IMR-90 (cell line): ENCODE measurements around the gene COL15A1. TPM values are rescaled to one million over a fixed set of nuclear protein-coding genes. Genes with fewer than 3 reads are reported as not detected.

ENCODE experiments used
- ATAC-seq: fragments of 200-7000 bp; cut with Tn5 transposase; 2 replicates; pipeline ENCODE4 v1.9.1; 2020; ENCODE audit warnings: low read depth, mild to moderate bottlenecking, moderate library complexity
- BruUV-seq: library from RNA; stranded (reverse); fragments of 400-500 nt; replicated peaks from 2 replicates; lab custom pipeline; 2021; lab: Mats Ljungman, UMichigan
- CTCF ChIA-PET: fragments of 300-600 bp; formaldehyde crosslinking; extraction: SDS; loops from one replicate; lab custom pipeline; 2021; ENCODE audit warnings: antibody characterized with exemption; lab: Yijun Ruan, JAX
- POLR2A ChIA-PET: fragments of 300-600 bp; sonication (Branson Sonifier 250); formaldehyde crosslinking; loops from one replicate; lab custom pipeline; 2022; ENCODE audit warnings: antibody characterized with exemption; ENCODE audit not compliant: unreplicated experiment; lab: Charles Lee
- DNase-seq: peaks from one replicate; pipeline ENCODE4 v3.0.0; 2013
- H2AFZ ChIP-seq: replicated peaks from 2 replicates; pipeline ENCODE3; 2013; ENCODE audit warnings: low read length, mild to moderate bottlenecking; ENCODE audit not compliant: poor library complexity
- H2AK5ac ChIP-seq: 2 replicates; pipeline ENCODE4 v1.6.1; 2013; ENCODE audit warnings: low read depth, low read length, inconsistent platforms
- H2AK9ac ChIP-seq: replicated peaks from 2 replicates; pipeline ENCODE3; 2013; ENCODE audit warnings: mild to moderate bottlenecking, low read depth, low read length, moderate library complexity; ENCODE audit not compliant: poor library complexity
- H2BK120ac ChIP-seq: 2 replicates; pipeline ENCODE4 v1.6.1; 2013; ENCODE audit warnings: low read depth, low read length, inconsistent platforms
- H2BK15ac ChIP-seq: 3 replicates; pipeline ENCODE4 v1.6.1; 2013; ENCODE audit warnings: low read depth, low read length, inconsistent platforms
- H2BK20ac ChIP-seq: 2 replicates; pipeline ENCODE4 v1.6.1; 2013; ENCODE audit warnings: low read depth, mild to moderate bottlenecking, inconsistent platforms, low read length, moderate library complexity
- H2BK5ac ChIP-seq: 2 replicates; pipeline ENCODE4 v1.6.1; 2013; ENCODE audit warnings: mild to moderate bottlenecking, low read depth, low read length, inconsistent platforms; ENCODE audit not compliant: poor library complexity, severe bottlenecking
- H3K14ac ChIP-seq: replicated peaks from 2 replicates; pipeline ENCODE4 v1.6.1; 2013; ENCODE audit warnings: low read depth, low read length, inconsistent platforms
- H3K18ac ChIP-seq: 2 replicates; pipeline ENCODE4 v1.6.1; 2013; ENCODE audit warnings: low read depth, low read length, control low read depth
- H3K23ac ChIP-seq: 2 replicates; pipeline ENCODE4 v1.6.1; 2013; ENCODE audit warnings: low read depth, low read length, inconsistent platforms
- H3K27ac ChIP-seq: 2 replicates; pipeline ENCODE4 v1.5.1; 2013; ENCODE audit warnings: mild to moderate bottlenecking, control low read depth, low read length; ENCODE audit not compliant: insufficient read depth
- H3K27me3 ChIP-seq: 2 replicates; pipeline ENCODE4 v1.6.1; 2013; ENCODE audit warnings: low read length; ENCODE audit not compliant: control insufficient read depth, insufficient read depth
- H3K36me3 ChIP-seq: 2 replicates; pipeline ENCODE4 v1.6.1; 2013; ENCODE audit warnings: low read length, mixed read lengths; ENCODE audit not compliant: control insufficient read depth, insufficient read depth
- H3K4ac ChIP-seq: 2 replicates; pipeline ENCODE4 v1.6.1; 2013; ENCODE audit warnings: low read depth, low read length, inconsistent platforms
- H3K4me1 ChIP-seq: 2 replicates; pipeline ENCODE4 v1.6.1; 2013; ENCODE audit warnings: low read length, mixed read lengths; ENCODE audit not compliant: control insufficient read depth, insufficient read depth
- H3K4me2 ChIP-seq: 2 replicates; pipeline ENCODE4 v1.6.1; 2013; ENCODE audit warnings: low read depth, mild to moderate bottlenecking, control low read depth, low read length, moderate library complexity
- H3K4me3 ChIP-seq: 2 replicates; pipeline ENCODE4 v1.5.1; 2013; ENCODE audit warnings: low read depth, mild to moderate bottlenecking, control low read depth, low read length, moderate library complexity; ENCODE audit not compliant: insufficient read depth
- H3K56ac ChIP-seq: 2 replicates; pipeline ENCODE4 v1.6.1; 2013; ENCODE audit warnings: low read length, inconsistent platforms; ENCODE audit not compliant: insufficient read depth; ENCODE audit errors: extremely low read depth
- H3K79me1 ChIP-seq, 2 experiments: 2 replicates each; pipeline ENCODE4 v1.6.1; 2013; ENCODE audit warnings: low read length in 2 of 2, inconsistent platforms in 1 of 2, low read depth in 1 of 2
- H3K9ac ChIP-seq: 2 replicates; pipeline ENCODE4 v1.6.1; 2013; ENCODE audit warnings: low read depth, low read length, control low read depth
- H3K9me1 ChIP-seq: 2 replicates; pipeline ENCODE4 v1.6.1; 2013; ENCODE audit warnings: low read length, inconsistent platforms; ENCODE audit not compliant: insufficient read depth
- H3K9me3 ChIP-seq: 2 replicates; pipeline ENCODE4 v1.6.1; 2013; ENCODE audit warnings: low read length; ENCODE audit not compliant: control insufficient read depth, insufficient read depth
- H4K20me1 ChIP-seq: 2 replicates; pipeline ENCODE4 v1.6.1; 2013; ENCODE audit warnings: low read length, inconsistent platforms; ENCODE audit not compliant: insufficient read depth
- H4K5ac ChIP-seq: 2 replicates; pipeline ENCODE4 v1.6.1; 2013; ENCODE audit warnings: mild to moderate bottlenecking, low read depth, low read length, control low read depth
- H4K8ac ChIP-seq, 2 experiments: 2 replicates each; pipeline ENCODE4 v1.6.1; 2013; ENCODE audit warnings: low read depth in 2 of 2, low read length in 2 of 2, control low read depth in 1 of 2, inconsistent platforms in 1 of 2
- H4K91ac ChIP-seq: 2 replicates; pipeline ENCODE4 v1.6.1; 2013; ENCODE audit warnings: low read depth, low read length, inconsistent platforms; ENCODE audit not compliant: insufficient read depth
- BHLHE40 ChIP-seq: fragments of 150-350 bp; IDR thresholded peaks from 2 replicates; pipeline ENCODE4 v1.6.1; 2016; ENCODE audit warnings: mild to moderate bottlenecking, low read depth, low read length
- CEBPB ChIP-seq: IDR thresholded peaks from 2 replicates; pipeline ENCODE4 v1.6.1; 2012; ENCODE audit warnings: low read depth, low read length, improper control_type of control experiment
- MAFK ChIP-seq: IDR thresholded peaks from 2 replicates; pipeline ENCODE4 v1.6.1; 2012; ENCODE audit warnings: low read depth, low read length, improper control_type of control experiment
- MAZ ChIP-seq: IDR thresholded peaks from 2 replicates; pipeline ENCODE4 v1.6.1; 2012; ENCODE audit warnings: low read depth, mild to moderate bottlenecking, low read length, improper control_type of control experiment, moderate library complexity, borderline replicate concordance
- MXI1 ChIP-seq: IDR thresholded peaks from 2 replicates; pipeline ENCODE4 v1.6.1; 2012; ENCODE audit warnings: low read depth, mild to moderate bottlenecking, low read length, moderate library complexity, borderline replicate concordance
- POLR2A ChIP-seq: IDR thresholded peaks from 2 replicates; pipeline ENCODE4 v1.6.1; 2012; ENCODE audit warnings: mild to moderate bottlenecking, low read depth, low read length
- RAD21 ChIP-seq: IDR thresholded peaks from 2 replicates; pipeline ENCODE4 v1.6.1; 2012; ENCODE audit warnings: low read length, improper control_type of control experiment
- RFX5 ChIP-seq: IDR thresholded peaks from 2 replicates; pipeline ENCODE4 v1.8.0; 2012; ENCODE audit warnings: low read depth, mild to moderate bottlenecking, low read length, moderate library complexity
- WGBS, 2 experiments: methylation state at CpG; one replicate each; pipeline versions ENCODE4 v1.1.5 to v1.1.7; 2013; ENCODE audit warnings: missing lambda C conversion rate in 2 of 2; ENCODE audit not compliant: insufficient read length in 1 of 2; ENCODE audit errors: extremely low coverage in 2 of 2; 5-methylcytosine and 5-hydroxymethylcytosine counted together
- dilution Hi-C: fragments of 300-500 bp; cut with HindIII; formaldehyde crosslinking; loops from one replicate; pipeline ENCODE4 v1.14.3; 2018; ENCODE audit warnings: low sequenced_read_pairs; ENCODE audit not compliant: unreplicated experiment
- in situ Hi-C: fragments of 300-500 bp; cut with MboI; formaldehyde crosslinking; loops from 3 replicates; pipeline ENCODE4 v1.14.3; 2019; ENCODE audit warnings: low sequenced_read_pairs, inconsistent platforms, mixed read lengths
- intact Hi-C: fragments of 100-400 bp; cut with micrococcal nuclease; formaldehyde crosslinking; loops from 2 replicates; pipeline ENCODE4 v1.10.0; 2022
- polyA plus RNA-seq, 3 experiments: library from polyadenylated mRNA; depleted of rRNA; stranded (reverse); fragments of >200 nt; gene quantifications; 2 replicates each; pipeline ENCODE4 v1.2.3, GENCODE V29; 2012; ENCODE audit warnings: low replicate concordance in 1 of 3
- total RNA-seq: library from RNA; depleted of rRNA; stranded (reverse); fragments of >200 nt; gene quantifications from 2 replicates; pipeline ENCODE4 v1.2.3, GENCODE V29; 2012
- TF ChIP-seq, protein P1 (sequence below): fragments of 150-350 bp; IDR thresholded peaks from 2 replicates; pipeline ENCODE4 v1.6.1; 2017; ENCODE audit warnings: mild to moderate bottlenecking, antibody characterized with exemption, low read length, low read depth

COL15A1 gene
- total and polyA plus RNA-seq, 2 of the 4 experiments (the other 2 are of a cell fraction) = 2.2 to 3.7 TPM

DNA sequence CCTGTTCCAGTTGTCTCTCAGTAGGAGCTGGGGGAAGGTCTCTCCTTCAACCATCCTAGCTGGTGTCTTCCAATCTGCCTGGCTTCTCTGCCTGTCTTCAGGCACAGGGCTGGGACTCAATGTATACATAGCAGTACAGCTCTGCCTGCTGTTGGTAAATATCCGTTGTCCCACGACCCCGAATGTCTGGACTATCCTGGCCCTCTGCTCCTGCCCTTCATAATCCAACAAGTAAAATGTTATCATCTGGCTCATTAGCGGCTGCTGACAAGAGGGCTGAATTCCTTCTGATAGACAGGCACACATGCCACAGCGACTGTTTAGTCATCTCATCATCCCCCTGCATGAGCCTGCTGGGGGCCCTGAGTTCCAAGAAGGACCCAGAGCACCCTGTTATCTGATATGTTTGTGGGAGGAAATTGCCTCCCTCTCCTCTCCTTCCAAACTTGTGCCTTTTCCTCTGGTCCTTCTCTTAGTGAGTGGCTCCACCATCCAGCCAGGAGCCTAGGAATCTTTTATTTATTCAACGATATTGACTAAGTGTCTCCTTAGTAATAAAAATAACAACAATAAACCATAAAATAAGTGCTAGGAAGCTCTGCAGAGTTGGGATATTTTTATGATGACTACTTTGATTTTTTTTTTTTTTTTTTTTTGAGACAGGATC, 131.7 kb downstream of the COL15A1 start:
- H3K4me2 ChIP-seq = peak overlapping the region; percentile 54; the same call in 1 of the 2 replicates
- ChIA-PET POLR2A (no interaction called here), CTCF (interaction anchor here (0.6 to 1.2 kb wide), 2 partner anchors 17 to 228 kb away, joined by 3 to 4 read pairs; no protein-coding TSS in a partner anchor)
- in situ Hi-C loops (no loop called here), intact Hi-C loops (no loop called here), dilution Hi-C loops (no loop called here)
- peaks cover 17% of the 10 kb centered on the region for H3K4me1 ChIP-seq
- H2AK5ac ChIP-seq = peak overlapping the region; percentile 91
- peak overlapping the region; percentile 88 for H3K18ac ChIP-seq
- WGBS, 2 experiments = 44% methylated on average over 3 of the region's 6 CpGs; no CpG with 5 or more reads in 1 of the 2 experiments
- DNase-seq (peak; percentile 60), ATAC-seq (peak; percentile 63)
- TF ChIP-seq MAZ (no peak), MXI1 (no peak), BHLHE40 (peak; percentile 32; the same call in 1 of the 2 replicates), POLR2A (peak; percentile 29; the same call in 1 of the 2 replicates), CEBPB (no peak), MAFK (0 out of 2 replicates have a peak, but pooled peaks have one; percentile 9), RAD21 (peak; percentile 21; the same call in 1 of the 2 replicates), RFX5 (no peak)
- TF ChIP-seq, protein P1, sequence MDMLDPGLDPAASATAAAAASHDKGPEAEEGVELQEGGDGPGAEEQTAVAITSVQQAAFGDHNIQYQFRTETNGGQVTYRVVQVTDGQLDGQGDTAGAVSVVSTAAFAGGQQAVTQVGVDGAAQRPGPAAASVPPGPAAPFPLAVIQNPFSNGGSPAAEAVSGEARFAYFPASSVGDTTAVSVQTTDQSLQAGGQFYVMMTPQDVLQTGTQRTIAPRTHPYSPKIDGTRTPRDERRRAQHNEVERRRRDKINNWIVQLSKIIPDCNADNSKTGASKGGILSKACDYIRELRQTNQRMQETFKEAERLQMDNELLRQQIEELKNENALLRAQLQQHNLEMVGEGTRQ = no peak
- no peaks in the 10 kb centered on the region for H3K79me1 ChIP-seq
- H3K9me3 ChIP-seq = no peaks in the 10 kb centered on the region
- peak overlapping the region; percentile 93 for H4K5ac ChIP-seq
- H3K4ac ChIP-seq = peak overlapping the region; percentile 93
- H4K8ac ChIP-seq = peak overlapping the region; percentile 41 to 62; a peak in 3 of 4 replicates
- H2AFZ ChIP-seq = peak overlapping the region; percentile 79
- no peaks in the 10 kb centered on the region for H3K27me3 ChIP-seq
- peak overlapping the region; percentile 87 for H4K91ac ChIP-seq
- peaks cover 10% of the 10 kb centered on the region; the same call in 1 of the 2 replicates for H3K36me3 ChIP-seq
- peak overlapping the region; percentile 95 for H3K14ac ChIP-seq
- H4K20me1 ChIP-seq = peaks cover 5% of the 10 kb centered on the region; the same call in 1 of the 2 replicates
- H2BK15ac ChIP-seq = peak overlapping the region; percentile 79; the same call in 2 of the 3 replicates
- peak overlapping the region; percentile 83 for H2BK120ac ChIP-seq
- H3K27ac ChIP-seq = peak overlapping the region; percentile 78
- 0 out of 2 replicates have a peak overlapping the region, but pooled peaks have one; percentile 44 for H3K9ac ChIP-seq
- peak overlapping the region; percentile 67; the same call in 1 of the 2 replicates for H3K23ac ChIP-seq
- H3K56ac ChIP-seq = 0 out of 2 replicates have a peak overlapping the region, but pooled peaks have one; percentile 10
- no TSS peak for BruUV-seq
- peak overlapping the region; percentile 69 for H2BK20ac ChIP-seq
- peaks cover 23% of the 10 kb centered on the region for H3K9me1 ChIP-seq
- peak overlapping the region; percentile 86 for H2BK5ac ChIP-seq
- H2AK9ac ChIP-seq = no peak overlapping the region
- H3K4me3 ChIP-seq = no peak overlapping the region
